Prostate gland (tissue), 2 donors: ENCODE data around the gene KIAA0232.
A peak's percentile ranks its signal among the peaks of the same experiment; 100 is the strongest.

Source experiments
- POLR2A ChIP-seq: fragments of 450-650 bp; IDR thresholded peaks from one replicate; pipeline ENCODE4 v1.6.1; 2016; ENCODE audit warnings: antibody characterized with exemption, mild to moderate bottlenecking
- POLR2AphosphoS5 ChIP-seq: sonication (generic); formaldehyde crosslinking; IDR thresholded peaks from one replicate; pipeline ENCODE4 v1.6.1; 2017; ENCODE audit warnings: antibody characterized with exemption
- TF ChIP-seq, protein P1 (sequence below), 4 experiments: fragments of 200-600 bp in 2 of 4; fragments of 450-650 bp in 2 of 4; sonication (generic) in 2 of 4; IDR thresholded peaks; 1 replicate in 3 of 4; 2 replicates in 1 of 4; pipeline ENCODE4 v1.5.1; 2016 to 2019; ENCODE audit warnings: antibody characterized with exemption in 4 of 4, mild to moderate bottlenecking in 2 of 4, moderate library complexity in 2 of 4

GRCh38 chr4:6885953-6886557, 103.5 kb downstream of the KIAA0232 start:
- TF ChIP-seq, protein P1, sequence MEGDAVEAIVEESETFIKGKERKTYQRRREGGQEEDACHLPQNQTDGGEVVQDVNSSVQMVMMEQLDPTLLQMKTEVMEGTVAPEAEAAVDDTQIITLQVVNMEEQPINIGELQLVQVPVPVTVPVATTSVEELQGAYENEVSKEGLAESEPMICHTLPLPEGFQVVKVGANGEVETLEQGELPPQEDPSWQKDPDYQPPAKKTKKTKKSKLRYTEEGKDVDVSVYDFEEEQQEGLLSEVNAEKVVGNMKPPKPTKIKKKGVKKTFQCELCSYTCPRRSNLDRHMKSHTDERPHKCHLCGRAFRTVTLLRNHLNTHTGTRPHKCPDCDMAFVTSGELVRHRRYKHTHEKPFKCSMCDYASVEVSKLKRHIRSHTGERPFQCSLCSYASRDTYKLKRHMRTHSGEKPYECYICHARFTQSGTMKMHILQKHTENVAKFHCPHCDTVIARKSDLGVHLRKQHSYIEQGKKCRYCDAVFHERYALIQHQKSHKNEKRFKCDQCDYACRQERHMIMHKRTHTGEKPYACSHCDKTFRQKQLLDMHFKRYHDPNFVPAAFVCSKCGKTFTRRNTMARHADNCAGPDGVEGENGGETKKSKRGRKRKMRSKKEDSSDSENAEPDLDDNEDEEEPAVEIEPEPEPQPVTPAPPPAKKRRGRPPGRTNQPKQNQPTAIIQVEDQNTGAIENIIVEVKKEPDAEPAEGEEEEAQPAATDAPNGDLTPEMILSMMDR (IDR thresholded peaks at IDR 0.05), result peak in 2 of 4 experiments; percentile 18 to 29
- TF ChIP-seq POLR2A, result no peak
- TF ChIP-seq POLR2AphosphoS5, result no peak
